Activated CD8-positive, alpha-beta T cell treated with anti-CD3 and anti-CD28 coated beads for 36 hours (primary cell): ENCODE measurements around the gene GDPD5. TPM values are rescaled to one million over a fixed set of nuclear protein-coding genes. Genes with fewer than 3 reads are reported as not detected.

Experiments used
- ATAC-seq: fragments of 200-7000 bp; cut with Tn5 transposase; one replicate; pipeline ENCODE4 v1.10.0; 2021; ENCODE audit warnings: mild to moderate bottlenecking, moderate library complexity
- CTCF ChIA-PET: fragments of 350-600 bp; sonication (Branson Sonifier 250); formaldehyde crosslinking; loops from one replicate; lab custom pipeline; 2021; ENCODE audit warnings: antibody characterized with exemption; lab: Charles Lee
- POLR2A ChIA-PET: fragments of 350-600 bp; sonication (Branson Sonifier 250); formaldehyde crosslinking; loops from one replicate; lab custom pipeline; 2021; ENCODE audit warnings: antibody characterized with exemption; lab: Charles Lee
- DNase-seq: peaks from one replicate; pipeline ENCODE4 v3.0.0-alpha.2; 2020
- H3K27ac Mint-ChIP-seq: one replicate; pipeline ENCODE4 v1.8.0; 2021; ENCODE audit warnings: mild to moderate bottlenecking, mixed read lengths
- H3K27me3 Mint-ChIP-seq: one replicate; pipeline ENCODE4 v1.8.0; 2021; ENCODE audit warnings: mixed read lengths
- H3K36me3 Mint-ChIP-seq: one replicate; pipeline ENCODE4 v1.8.0; 2021; ENCODE audit warnings: low read depth, mixed read lengths
- H3K4me1 Mint-ChIP-seq: one replicate; pipeline ENCODE4 v1.8.0; 2021; ENCODE audit warnings: low read depth, mixed read lengths
- H3K4me3 Mint-ChIP-seq: one replicate; pipeline ENCODE4 v1.8.0; 2021; ENCODE audit warnings: mild to moderate bottlenecking, moderate library complexity, mixed read lengths
- H3K9me3 Mint-ChIP-seq: one replicate; pipeline ENCODE4 v1.8.0; 2021; ENCODE audit warnings: mixed read lengths
- CTCF ChIP-seq: fragments of 200-600 bp; IDR thresholded peaks from one replicate; pipeline ENCODE4 v1.8.0; 2022; ENCODE audit warnings: antibody characterized with exemption, mild to moderate bottlenecking
- intact Hi-C: fragments of 100-400 bp; cut with micrococcal nuclease; formaldehyde crosslinking; loops from one replicate; pipeline ENCODE4 v1.10.0; 2022
- total RNA-seq, 2 experiments: library from RNA; stranded (reverse); gene quantifications; one replicate each; pipeline ENCODE4 v1.2.3, GENCODE V29; 2021

Gene GDPD5
- total RNA-seq, 2 experiments from 2014 or later, result 7.8 to 11.0 TPM

GRCh38 chr11:75443043-75443442 lies 82.7 kb downstream of the GDPD5 start:
- no peaks in the 10 kb centered on the region for H3K36me3 Mint-ChIP-seq
- ChIA-PET POLR2A (interaction anchor here (0.8 to 1.7 kb wide), 2 partner anchors 43 to 92 kb away, joined by 3 read pairs; no protein-coding TSS in a partner anchor), CTCF (interaction anchor here (1.0 to 5.7 kb wide), 3 partner anchors 8 to 88 kb away, joined by 3 to 130 read pairs (median 24); no protein-coding TSS in a partner anchor)
- H3K4me1 Mint-ChIP-seq, result no peaks in the 10 kb centered on the region
- H3K4me3 Mint-ChIP-seq, result no peak overlapping the region
- no peaks in the 10 kb centered on the region for H3K9me3 Mint-ChIP-seq
- no peak overlapping the region for H3K27ac Mint-ChIP-seq
- no peak for TF ChIP-seq CTCF
- ATAC-seq (no peak), DNase-seq (no peak)
- intact Hi-C loops, result no loop called here
- H3K27me3 Mint-ChIP-seq, result no peaks in the 10 kb centered on the region

GRCh38 chr11:75442161-75442885 lies 83.4 kb downstream of the GDPD5 start:
- DNase-seq (no peak), ATAC-seq (no peak)
- POLR2A ChIA-PET, result interaction anchor here (0.6 to 1.7 kb wide), 2 partner anchors 8 to 42 kb away, joined by 3 read pairs; no protein-coding TSS in a partner anchor
- no peak for TF ChIP-seq CTCF
- intact Hi-C loops, result no loop called here
- H3K36me3 Mint-ChIP-seq, result no peaks in the 10 kb centered on the region
- no peaks in the 10 kb centered on the region for H3K4me1 Mint-ChIP-seq
- H3K27ac Mint-ChIP-seq, result no peak overlapping the region
- H3K9me3 Mint-ChIP-seq, result no peaks in the 10 kb centered on the region
- CTCF ChIA-PET, result interaction anchor here (1.0 to 5.7 kb wide), 3 partner anchors 9 to 89 kb away, joined by 3 to 130 read pairs (median 10); no protein-coding TSS in a partner anchor
- no peak overlapping the region for H3K4me3 Mint-ChIP-seq
- H3K27me3 Mint-ChIP-seq, result no peaks in the 10 kb centered on the region

- H3K4me1 Mint-ChIP-seq, result no peaks in the 10 kb centered on the region
- H3K4me3 Mint-ChIP-seq, result no peak overlapping the region
- no peaks in the 10 kb centered on the region for H3K9me3 Mint-ChIP-seq
- intact Hi-C loops, result no loop called here
- H3K36me3 Mint-ChIP-seq, result no peaks in the 10 kb centered on the region
- DNase-seq (no peak), ATAC-seq (no peak)
- no peak for TF ChIP-seq CTCF
- H3K27me3 Mint-ChIP-seq, result no peaks in the 10 kb centered on the region
- ChIA-PET CTCF (interaction anchor here (2.4 to 5.7 kb wide), 2 partner anchors 10 to 89 kb away, joined by 10 to 130 read pairs; no protein-coding TSS in a partner anchor), POLR2A (interaction anchor here (0.6 to 1.7 kb wide), 3 partner anchors 9 to 41 kb away, joined by 3 to 6 read pairs (median 3); no protein-coding TSS in a partner anchor)
- no peak overlapping the region for H3K27ac Mint-ChIP-seq
Measured at GRCh38 chr11:75441804-75442132, 84.0 kb downstream of the GDPD5 start.

GRCh38 chr11:75440960-75441803 lies 84.6 kb downstream of the GDPD5 start:
- ATAC-seq, result no peak
- DNase-seq, result no peak
- Mint-ChIP-seq H3K27ac (no peak overlapping the region), H3K27me3 (no peaks in the 10 kb centered on the region), H3K4me1 (no peaks in the 10 kb centered on the region), H3K4me3 (no peak overlapping the region), H3K36me3 (no peaks in the 10 kb centered on the region), H3K9me3 (no peaks in the 10 kb centered on the region)
- ChIA-PET CTCF (interaction anchor here (0.7 to 2.4 kb wide), 3 partner anchors 10 to 89 kb away, joined by 3 to 10 read pairs (median 3); partner anchors contain the start of gene GDPD5), POLR2A (interaction anchor here (1.4 kb wide), 1 partner anchor 11 kb away, joined by 6 read pairs; no protein-coding TSS in a partner anchor)
- intact Hi-C loops, result no loop called here
- no peak for TF ChIP-seq CTCF
